GM10266 (cell line): Measurements from ENCODE around the gene FOXO1.

Experiments used
- DNase-seq: peaks from one replicate; pipeline ENCODE4 v3.0.0; 2012; ENCODE audit errors: extremely low spot score
- CTCF ChIP-seq: IDR thresholded peaks from 2 replicates; pipeline ENCODE4 v1.5.1; 2012; ENCODE audit warnings: mild to moderate bottlenecking, low read depth; ENCODE audit not compliant: control insufficient read depth, insufficient read depth; ENCODE audit errors: missing control alignments

Gene FOXO1

GRCh38 chr13:40624986-40625385 is 41.5 kb downstream of the FOXO1 start:
- DNase-seq = no peak

DNA sequence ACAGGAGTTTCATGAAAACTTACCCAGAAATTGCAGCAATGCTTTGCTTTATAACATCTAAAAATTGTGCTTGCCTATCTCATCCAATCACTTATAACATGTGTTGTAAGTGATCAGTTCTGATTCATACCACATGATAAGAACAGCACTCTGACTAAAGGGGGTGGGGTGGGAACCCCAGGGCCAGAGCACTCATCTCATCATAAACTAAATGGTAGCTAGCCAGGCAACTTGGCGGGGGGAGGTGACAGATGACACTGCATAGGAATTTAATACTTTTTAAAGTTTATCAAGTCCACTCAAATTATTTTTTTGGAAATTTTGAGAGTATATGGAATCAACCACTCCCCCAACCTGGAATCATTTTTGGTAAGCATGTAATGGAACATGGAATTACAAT is 42.1 kb downstream of the FOXO1 start:
- no peak for DNase-seq
- no peak for TF ChIP-seq CTCF

More at GRCh38 chr13:40624986-40625385, 41.5 kb downstream of the FOXO1 start:
- TF ChIP-seq CTCF = no peak

GRCh38 chr13:40622761-40623160 is 43.7 kb downstream of the FOXO1 start:
- no peak for DNase-seq
- no peak for TF ChIP-seq CTCF

DNA sequence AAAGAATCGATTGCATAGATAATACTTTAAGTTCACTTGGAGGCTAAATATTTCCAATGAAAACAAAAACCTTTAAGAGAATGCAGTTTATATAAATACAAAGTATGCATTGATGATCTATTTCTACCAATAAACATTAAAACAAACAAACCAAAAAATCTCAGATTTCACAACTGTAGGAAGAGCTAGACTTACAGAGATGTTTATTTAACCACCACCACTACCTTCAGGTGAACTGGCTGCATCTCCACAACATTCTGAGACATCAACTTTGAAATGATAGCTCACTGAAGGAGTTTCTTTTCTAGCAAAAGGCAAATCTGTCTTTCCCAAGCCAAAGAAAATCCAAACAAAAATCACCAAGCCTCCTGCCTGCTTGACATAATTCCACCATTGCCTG is 44.2 kb downstream of the FOXO1 start:
- TF ChIP-seq CTCF = no peak
- DNase-seq = no peak

DNA sequence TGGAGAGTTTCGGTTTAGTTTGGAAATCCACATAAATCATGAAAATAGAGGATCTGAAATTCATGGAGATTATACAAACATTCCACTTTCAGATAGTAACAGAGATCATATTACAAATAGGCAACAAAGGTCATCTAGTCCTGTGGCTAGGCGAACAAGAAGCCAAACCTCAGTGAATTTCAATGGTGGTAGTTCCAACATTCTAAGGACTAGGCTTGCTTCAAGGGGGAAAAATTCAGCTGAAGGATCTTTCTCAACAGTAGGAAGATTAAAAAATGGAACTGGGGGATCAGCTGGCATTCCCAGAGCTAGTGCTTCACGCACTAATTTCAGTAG is 47.0 kb downstream of the FOXO1 start:
- no peak for TF ChIP-seq CTCF
- no peak for DNase-seq

GRCh38 chr13:40618581-40619478 is 47.6 kb downstream of the FOXO1 start:
- no peak for DNase-seq
- no peak for TF ChIP-seq CTCF

- no peak for TF ChIP-seq CTCF
- DNase-seq = no peak
Measured at GRCh38 chr13:40617801-40618356, 48.6 kb downstream of the FOXO1 start.
